ENCODE data around the gene CD22.
"Not testable (repeated sequence)": the region's sequence is repeated elsewhere in the genome, so short reads cannot be mapped to it uniquely, and the experiment has no call there.

CD22 gene

DNA sequence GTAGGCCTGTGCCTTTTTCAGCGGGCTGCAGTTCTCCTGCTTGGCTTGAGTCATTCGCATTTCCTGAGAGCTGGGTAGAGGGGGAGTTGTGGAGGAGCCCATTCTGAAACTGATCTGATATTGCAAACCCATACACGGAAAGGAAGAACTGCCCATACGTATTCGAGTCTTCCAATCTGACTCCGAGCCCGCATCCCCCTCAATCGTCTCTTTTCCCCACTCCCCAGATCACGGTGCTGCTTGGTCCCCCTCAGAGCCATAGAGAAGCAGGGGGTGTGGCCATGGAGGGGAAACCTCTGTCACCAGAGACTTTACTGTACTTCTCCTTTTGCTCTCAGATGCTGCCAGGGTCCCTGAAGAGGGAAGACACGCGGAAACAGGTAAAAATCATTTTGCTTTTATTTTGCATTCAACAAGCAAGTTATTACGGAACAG is at the start of gene CD22:
CD22 (plus strand) TSS at position 337 of the 435 bp plus-strand sequence. CDS start 2,854 bp downstream, outside the sequence.
- no peak for DNase-seq (ENCODE audit: low read depth)

- DNase-seq (ENCODE audit: low read depth) = no peak
Observed at GRCh38 chr19:35279374-35279773, 49.6 kb upstream of the CD22 start.

GRCh38 chr19:35279985-35280821 is 48.8 kb upstream of the CD22 start:
- DNase-seq (ENCODE audit: low read depth) = no peak

DNA sequence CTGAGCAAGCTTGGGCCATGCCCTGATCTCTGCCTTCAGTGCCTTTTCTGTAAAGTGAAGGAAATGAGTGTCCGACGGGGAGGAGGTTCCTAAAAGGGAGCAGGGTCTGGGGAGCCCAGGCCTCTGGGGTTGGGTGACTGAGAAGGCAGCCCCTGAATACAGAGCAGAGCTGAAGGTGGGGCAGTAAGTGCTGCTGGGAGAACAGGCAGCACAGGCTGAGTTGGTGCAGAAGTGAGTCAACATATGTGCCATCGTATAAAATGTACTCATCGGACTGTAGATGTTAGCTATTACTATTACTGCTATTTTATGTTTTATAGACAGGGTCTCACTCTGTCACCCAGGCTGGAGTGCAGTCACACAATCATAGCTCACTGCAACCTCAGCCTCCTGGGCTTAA is 47.7 kb upstream of the CD22 start:
- DNase-seq (ENCODE audit: low read depth) = no peak

GRCh38 chr19:35284153-35285094 is 44.6 kb upstream of the CD22 start:
- no peak for DNase-seq (ENCODE audit: low read depth)

DNA sequence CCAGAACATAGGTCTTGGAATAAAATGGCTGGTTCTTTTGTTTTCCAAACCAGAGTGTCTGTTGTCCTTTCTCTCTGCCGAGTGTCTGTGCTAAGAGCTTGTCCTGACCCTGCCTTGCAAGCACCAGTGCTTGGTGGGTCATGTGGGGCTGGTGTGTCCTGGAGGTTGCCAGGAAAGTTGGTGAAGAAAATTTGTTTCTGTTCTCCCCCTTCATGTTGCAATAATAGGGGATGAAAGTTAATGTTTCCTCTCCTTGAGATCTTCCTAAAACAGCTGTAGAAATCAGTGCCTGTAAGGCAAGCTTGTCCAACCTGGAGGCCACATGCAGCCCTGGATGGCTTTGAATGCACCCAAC is 43.9 kb upstream of the CD22 start:
- no peak for DNase-seq (ENCODE audit: low read depth)

- DNase-seq (ENCODE audit: low read depth) = not testable (repeated sequence)
Observed at GRCh38 chr19:35285465-35285864, 43.5 kb upstream of the CD22 start.

GRCh38 chr19:35286101-35286500 is 42.9 kb upstream of the CD22 start:
- DNase-seq (ENCODE audit: low read depth) = not testable (repeated sequence)

- no peak for DNase-seq (ENCODE audit: low read depth)
Observed at GRCh38 chr19:35287713-35288112, 41.3 kb upstream of the CD22 start.

DNA sequence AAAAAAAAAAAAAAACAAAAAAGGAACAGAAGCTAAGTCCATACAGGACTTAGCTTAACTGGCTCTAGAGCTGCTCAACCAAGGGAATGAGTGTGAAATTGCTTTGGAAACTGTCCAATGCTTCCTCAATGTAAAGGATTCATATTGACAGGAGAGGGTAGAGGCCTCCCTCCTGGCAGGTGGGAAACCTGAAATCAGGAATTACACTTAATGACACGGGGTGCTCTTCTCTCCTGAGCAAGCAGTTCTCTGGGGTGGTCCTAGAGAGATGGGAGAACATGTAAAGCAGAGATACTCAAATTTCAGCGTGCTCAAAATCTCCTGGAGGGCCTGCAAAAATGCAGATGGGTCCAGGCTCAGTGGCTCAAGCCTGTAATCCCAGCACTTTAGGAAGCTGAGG is 40.7 kb upstream of the CD22 start:
- no peak for DNase-seq (ENCODE audit: low read depth)

- DNase-seq (ENCODE audit: low read depth) = no peak
Observed at GRCh38 chr19:35288906-35289305, 40.1 kb upstream of the CD22 start.

- DNase-seq (ENCODE audit: low read depth) = no peak
Observed at GRCh38 chr19:35290381-35291127, 38.4 kb upstream of the CD22 start.

DNA sequence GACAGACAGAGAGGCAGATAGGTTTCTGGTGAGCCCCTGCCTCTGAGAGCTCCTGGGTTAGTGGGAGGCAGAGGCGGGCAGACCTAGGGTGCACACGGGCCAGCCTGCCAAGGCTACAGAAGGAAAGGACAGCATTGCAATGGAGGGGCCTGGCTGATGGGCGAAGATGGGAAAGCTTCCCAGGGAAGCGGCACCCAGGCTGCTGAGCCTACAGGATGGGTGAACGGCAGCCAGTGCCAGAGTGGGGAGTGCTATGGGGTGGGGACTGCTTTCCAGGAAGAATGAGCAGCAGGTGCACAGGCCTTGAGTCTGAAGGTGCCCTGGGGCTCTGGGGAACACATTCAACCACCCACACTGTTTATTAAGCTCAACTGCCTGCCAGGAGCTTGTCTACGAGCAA is 37.7 kb upstream of the CD22 start:
- no peak for DNase-seq (ENCODE audit: low read depth)

GRCh38 chr19:35291916-35292315 is 37.1 kb upstream of the CD22 start, which contains the start of gene MAG:
TSS of gene MAG (plus strand) at chr19:35292161. CDS start at chr19:35295409, 3,248 bp downstream.
- no peak for DNase-seq (ENCODE audit: low read depth)

DNA sequence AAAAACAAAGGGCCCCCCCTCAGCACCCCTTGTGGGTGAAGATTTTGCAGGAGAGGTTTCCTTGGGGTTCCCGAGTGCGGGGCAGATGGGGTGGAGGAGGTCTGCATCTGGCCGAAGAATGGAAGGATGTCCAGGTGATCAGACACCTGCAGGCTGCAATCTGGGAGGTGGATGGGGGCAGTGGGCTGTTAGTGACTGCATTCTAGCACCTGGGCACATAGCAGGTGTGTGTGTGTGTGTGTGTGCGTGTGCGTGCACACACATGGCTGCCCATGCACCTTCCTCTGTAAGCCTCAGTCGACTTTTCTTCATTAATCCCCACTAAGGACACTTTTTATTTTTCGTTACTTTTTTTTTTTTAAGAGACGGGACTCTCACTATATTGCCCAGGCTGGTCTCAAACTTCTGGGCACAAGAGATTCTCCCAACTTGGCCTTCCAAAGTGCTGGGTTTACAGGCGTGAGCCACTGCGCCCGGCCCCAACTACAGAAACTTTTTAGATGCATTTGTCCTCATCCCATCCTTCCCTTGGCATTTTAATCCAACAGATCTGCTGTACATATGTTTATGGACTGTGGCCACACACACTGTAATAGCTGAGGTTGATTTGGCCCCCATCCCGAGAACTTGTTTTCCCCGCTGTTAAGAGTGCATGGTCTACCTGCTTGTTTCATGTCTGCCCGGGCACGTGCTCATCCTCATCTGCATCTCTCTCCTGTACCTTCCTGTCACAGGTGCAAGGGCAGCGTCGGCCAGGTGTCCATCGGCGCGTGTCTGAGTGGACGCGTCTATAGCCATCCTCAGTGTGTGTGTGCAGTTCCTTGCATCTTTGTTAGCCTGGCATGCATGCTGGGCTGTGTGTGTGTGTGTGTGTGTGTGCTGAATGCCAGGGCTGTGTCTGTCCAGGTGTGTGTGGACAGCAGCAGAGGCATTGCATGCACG is 36.3 kb upstream of the CD22 start:
- no peak for DNase-seq (ENCODE audit: low read depth)

DNA sequence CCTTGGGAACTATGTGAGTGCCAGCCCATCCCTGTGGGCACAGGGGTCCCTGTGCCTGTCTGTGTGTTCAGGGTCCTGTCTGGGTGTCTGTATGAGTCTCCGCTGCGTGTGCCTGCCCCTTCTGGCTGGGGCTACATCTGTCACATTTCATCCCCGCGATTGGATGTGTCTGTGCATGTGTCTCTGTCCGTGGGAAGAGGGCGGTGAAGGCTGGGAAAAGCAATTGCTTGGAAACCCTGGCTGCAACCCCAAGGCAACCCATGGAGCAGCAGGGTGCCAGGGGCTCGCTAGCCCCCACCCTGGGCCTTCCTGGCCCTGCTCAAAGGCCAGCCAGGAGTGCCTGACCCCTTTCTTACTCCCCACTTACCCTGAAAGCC is 35.6 kb upstream of the CD22 start:
- no peak for DNase-seq (ENCODE audit: low read depth)

DNA sequence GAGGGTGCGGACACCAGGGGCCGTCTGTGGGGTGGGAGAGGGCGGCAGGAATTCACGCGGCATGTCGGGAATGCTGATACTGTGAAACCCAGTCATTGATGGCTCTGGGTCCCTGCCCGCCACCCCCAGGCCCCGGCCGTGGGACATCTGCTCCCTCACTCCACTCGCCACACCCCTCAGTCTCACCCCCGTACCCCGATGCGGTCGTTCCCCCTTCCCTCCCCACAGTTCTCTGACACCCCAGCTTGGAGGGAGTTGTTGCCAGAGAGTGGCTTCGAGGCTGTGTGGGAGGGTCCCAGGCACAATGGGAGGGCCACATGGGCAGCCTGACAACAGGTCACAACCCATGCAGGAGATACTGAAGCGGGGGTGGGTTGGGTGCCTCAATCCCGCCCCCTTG is 35.2 kb upstream of the CD22 start:
- DNase-seq (ENCODE audit: low read depth) = no peak

GRCh38 chr19:35294328-35294727 is 34.7 kb upstream of the CD22 start:
- DNase-seq (ENCODE audit: low read depth) = no peak

DNA sequence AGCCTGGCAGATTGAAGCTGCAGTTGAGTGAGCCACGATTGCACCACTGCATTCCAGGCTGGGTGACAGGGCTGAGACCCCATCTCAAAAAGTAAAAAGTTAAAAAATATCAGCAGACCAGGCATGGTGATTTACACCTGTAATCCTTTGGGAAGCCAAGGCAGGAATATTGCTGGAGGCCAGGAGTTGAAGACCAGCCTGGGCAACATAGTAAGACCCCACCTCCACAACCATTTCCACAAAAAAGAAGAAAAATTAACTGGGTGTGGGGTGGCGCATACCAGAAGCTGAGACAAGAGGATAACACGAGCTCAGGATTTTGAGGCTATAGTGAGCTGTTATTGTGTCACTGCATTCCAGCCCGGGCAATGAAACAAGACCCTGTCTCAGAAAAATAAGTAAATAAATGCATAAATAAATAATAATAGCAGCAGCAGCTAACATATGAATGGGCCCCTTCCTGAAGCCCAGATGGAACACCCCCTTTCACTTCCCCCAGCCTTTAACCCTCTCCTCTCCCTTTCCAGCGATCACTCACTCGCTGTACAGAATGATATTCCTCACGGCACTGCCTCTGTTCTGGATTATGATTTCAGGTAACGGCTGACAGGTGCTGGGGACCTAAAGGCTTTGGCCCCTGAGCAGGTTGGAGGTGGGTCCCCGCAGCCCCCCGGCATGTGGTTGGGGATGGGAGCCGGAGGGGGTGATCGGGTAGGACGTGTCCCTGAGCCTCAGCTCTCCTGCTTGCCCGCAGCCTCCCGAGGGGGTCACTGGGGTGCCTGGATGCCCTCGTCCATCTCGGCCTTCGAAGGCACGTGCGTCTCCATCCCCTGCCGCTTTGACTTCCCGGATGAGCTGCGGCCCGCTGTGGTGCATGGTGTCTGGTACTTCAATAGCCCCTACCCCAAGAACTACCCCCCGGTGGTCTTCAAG is 33.9 kb upstream of the CD22 start:
- DNase-seq (ENCODE audit: low read depth) = no peak

Data from amniotic epithelial cell (primary cell).